HG03139 (cell line): ENCODE measurements around the gene KRTAP3-2.

ENCODE experiments used
- ATAC-seq: cut with Tn5 transposase; IDR thresholded peaks from one replicate; pipeline ENCODE4 v1.9.1; 2021; ENCODE audit not compliant: unreplicated experiment

The KRTAP3-2 gene

DNA sequence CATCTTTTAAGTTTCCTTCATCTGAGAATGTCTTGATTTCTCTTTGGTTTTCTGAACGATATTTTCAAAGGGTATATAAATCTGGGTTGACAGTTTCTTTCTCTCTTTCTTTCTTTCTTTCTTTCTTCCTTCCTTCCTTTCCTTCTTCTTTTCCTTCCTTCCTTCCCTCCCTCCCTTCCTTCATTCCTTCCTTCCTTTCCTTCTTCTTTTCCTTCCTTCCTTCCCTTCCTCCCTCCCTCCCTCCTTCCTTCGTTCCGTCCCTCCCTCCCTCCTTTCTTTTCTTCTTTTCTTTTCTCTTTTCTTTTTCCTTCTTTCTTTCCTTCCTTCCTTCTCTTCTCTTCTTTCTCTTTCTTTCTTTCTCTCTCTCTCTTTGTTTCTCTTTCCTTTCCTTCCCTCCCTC lies 25.3 kb downstream of the KRTAP3-2 start:
- no peak for ATAC-seq

DNA sequence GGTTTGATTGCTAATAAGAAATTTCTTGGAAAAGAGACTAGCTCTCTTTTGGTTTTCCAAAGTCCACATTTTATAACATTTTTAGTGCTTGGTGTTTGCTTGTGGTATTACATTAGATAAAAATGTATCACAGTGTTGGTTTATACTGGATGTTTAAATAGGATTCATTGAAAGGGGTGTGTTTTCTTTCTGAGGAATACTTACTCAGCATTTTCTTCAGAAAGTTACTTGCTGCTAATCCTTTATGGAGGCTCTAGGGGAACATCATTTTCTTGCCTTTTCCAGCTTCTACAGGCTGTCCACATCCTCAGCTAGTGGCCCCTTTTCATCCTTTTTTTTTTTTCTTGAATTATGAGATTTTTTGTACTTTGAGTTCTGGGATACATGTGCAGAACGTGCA lies 32.1 kb downstream of the KRTAP3-2 start:
- ATAC-seq = no peak

GRCh38 chr17:40966848-40967247 lies 32.9 kb downstream of the KRTAP3-2 start, which contains the start of gene KRT39:
Gene KRT39 (minus strand): TSS chr17:40966948. CDS start chr17:40966856, 92 bp downstream.
- ATAC-seq = no peak

GRCh38 chr17:40963838-40964237 lies 35.9 kb downstream of the KRTAP3-2 start:
- ATAC-seq = no peak

DNA sequence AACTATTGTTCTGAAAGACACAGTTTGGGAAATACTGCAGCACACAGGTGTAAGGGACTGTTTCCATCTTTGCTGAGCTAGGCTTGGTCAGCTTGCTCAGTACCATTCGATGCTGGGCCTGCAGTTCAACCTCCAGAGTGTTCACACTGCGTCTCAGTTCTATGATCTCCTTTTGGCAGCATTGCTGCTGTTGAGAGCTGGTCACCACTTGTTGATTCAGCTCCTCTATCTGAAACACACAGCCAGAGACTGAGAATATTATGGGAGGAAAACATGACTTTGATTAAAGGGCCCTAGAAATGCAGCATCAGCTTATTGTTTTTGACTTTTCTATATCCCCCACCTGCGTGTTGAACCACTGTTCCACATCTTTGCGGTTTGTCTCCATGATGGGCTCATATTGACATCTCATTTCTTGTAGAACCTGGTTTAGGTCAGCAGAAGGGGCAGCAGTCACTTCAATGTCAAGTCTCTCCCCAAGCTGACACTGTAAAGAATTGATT lies 37.6 kb downstream of the KRTAP3-2 start:
- ATAC-seq = no peak

GRCh38 chr17:40961591-40961990 lies 38.1 kb downstream of the KRTAP3-2 start:
- ATAC-seq = no peak

- ATAC-seq = no peak
Measured at GRCh38 chr17:40960144-40960543, 39.6 kb downstream of the KRTAP3-2 start.

GRCh38 chr17:40958086-40958953 lies 41.4 kb downstream of the KRTAP3-2 start:
- no peak for ATAC-seq

- ATAC-seq = no peak
Measured at GRCh38 chr17:40956401-40957254, 43.1 kb downstream of the KRTAP3-2 start.

- ATAC-seq = no peak
Measured at GRCh38 chr17:40953881-40954280, 45.8 kb downstream of the KRTAP3-2 start.

DNA sequence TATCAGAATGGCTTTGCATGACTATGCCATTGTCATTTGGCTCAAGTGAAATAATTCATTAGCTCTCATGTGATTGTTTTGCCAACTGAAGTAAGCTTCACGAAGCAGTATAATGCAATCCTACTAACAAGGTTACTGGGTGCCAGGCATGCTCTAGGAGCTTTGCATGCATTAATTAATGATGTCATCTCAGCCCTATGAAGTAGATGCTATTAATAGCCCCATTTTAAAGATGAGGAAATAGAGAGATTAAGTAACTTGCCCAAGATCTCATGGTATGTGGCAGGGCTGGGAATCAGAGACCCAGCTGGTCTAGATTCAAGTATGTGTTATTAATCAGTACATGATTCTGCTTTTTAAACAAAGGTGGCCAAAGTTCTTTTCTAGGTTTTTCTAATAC lies 47.0 kb downstream of the KRTAP3-2 start:
- no peak for ATAC-seq

GRCh38 chr17:40952154-40952553 lies 47.6 kb downstream of the KRTAP3-2 start:
- ATAC-seq = no peak

DNA sequence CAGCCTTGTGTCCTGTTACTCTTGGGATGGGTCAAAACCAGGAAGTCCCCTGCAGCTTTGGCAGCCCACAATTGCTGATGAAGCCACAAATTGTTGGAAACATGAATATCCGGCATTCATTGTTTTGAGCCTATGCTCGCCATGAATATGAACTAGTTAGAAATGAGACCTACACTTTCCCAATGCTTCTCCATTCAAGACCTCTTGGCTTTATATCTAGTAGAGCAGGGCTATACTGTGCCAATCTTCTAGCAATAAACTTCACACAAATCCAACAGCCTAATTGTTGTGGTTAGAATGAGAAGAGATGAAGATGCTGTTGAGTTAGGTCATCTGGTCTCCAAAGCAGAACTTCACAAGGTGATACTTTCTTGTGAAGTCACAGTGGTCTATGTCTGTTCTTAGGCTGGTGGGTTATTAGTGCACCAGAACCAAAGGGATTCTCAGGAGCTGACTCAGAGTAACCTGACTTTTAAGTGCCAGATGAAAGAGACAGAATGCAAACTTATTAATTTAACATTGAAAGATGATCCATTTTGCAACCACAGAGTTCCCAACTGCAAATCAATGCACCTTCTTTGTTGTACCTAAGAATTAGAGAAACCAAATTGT lies 48.6 kb downstream of the KRTAP3-2 start:
- ATAC-seq = no peak

DNA sequence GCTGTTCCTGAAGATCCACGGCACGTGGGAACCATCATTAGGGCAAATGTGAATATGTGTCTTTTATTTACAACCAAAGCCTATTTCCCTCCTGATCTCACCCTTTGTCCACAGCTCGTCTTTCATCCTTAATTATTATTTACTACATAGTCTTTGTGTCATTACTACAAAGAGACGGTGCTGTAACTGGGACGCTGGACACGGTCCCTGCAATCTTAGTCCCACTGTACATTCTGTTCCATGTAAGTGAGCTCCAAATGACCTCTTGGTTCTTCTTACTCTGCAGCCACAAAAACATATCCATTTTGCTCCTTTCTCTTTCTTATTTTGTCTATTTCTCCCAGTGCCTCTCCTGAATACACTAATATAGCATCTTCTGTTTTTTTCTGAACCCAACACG lies 49.5 kb downstream of the KRTAP3-2 start:
- no peak for ATAC-seq

GRCh38 chr17:40949418-40949817 lies 50.3 kb downstream of the KRTAP3-2 start:
- no peak for ATAC-seq
